Fibroblast of lung (primary cell): ENCODE measurements around the gene WDR27. TPM values are rescaled to one million over a fixed set of nuclear protein-coding genes. Genes with fewer than 3 reads are reported as not detected.
A peak's percentile ranks its signal among the peaks of the same experiment; 100 is the strongest.
"Not testable (repeated sequence)": the region's sequence is repeated elsewhere in the genome, so short reads cannot be mapped to it uniquely, and the experiment has no call there.

ENCODE experiments used
- DNase-seq, 2 donors: peaks; one replicate each; pipeline versions ENCODE4 v3.0.0 to v3.0.0-alpha.2; 2010; ENCODE audit warnings: low read depth in 2 of 2
- H2AFZ ChIP-seq: 2 replicates; pipeline ENCODE4 v1.5.1; 2012; ENCODE audit warnings: low read length, control low read depth, inconsistent platforms
- H3K27ac ChIP-seq: 2 replicates; pipeline ENCODE4 v1.5.1; 2011; ENCODE audit warnings: low read length, control low read depth; ENCODE audit not compliant: insufficient read depth
- H3K27me3 ChIP-seq: 2 replicates; pipeline ENCODE4 v1.5.1; 2011; ENCODE audit warnings: mild to moderate bottlenecking, low read length; ENCODE audit not compliant: control insufficient read depth, insufficient read depth
- H3K36me3 ChIP-seq: 2 replicates; pipeline ENCODE4 v1.5.1; 2011; ENCODE audit warnings: low read length; ENCODE audit not compliant: control insufficient read depth, insufficient read depth
- H3K4me1 ChIP-seq: 2 replicates; pipeline ENCODE4 v1.5.1; 2011; ENCODE audit warnings: low read length; ENCODE audit not compliant: control insufficient read depth, insufficient read depth; ENCODE audit errors: extremely low read depth
- H3K4me2 ChIP-seq: 2 replicates; pipeline ENCODE4 v1.5.1; 2011; ENCODE audit warnings: low read length, control low read depth; ENCODE audit not compliant: insufficient read depth; ENCODE audit errors: extremely low read depth
- H3K4me3 ChIP-seq, 4 experiments: fragments of 200-600 bp in 1 of 4; sonication (generic) in 1 of 4; replicated peaks in 1 of 4; 2 replicates each; pipeline ENCODE4 v1.5.1; 2011 to 2016; ENCODE audit warnings: low read length in 4 of 4, low read depth in 3 of 4, mild to moderate bottlenecking in 3 of 4, control low read depth in 2 of 4, inconsistent platforms in 1 of 4, mixed read lengths in 1 of 4; ENCODE audit not compliant: insufficient read depth in 1 of 4; ENCODE audit errors: control extremely low read depth in 1 of 4
- H3K79me2 ChIP-seq: 2 replicates; pipeline ENCODE4 v1.5.1; 2012; ENCODE audit warnings: mild to moderate bottlenecking, low read length, inconsistent platforms; ENCODE audit not compliant: control insufficient read depth, insufficient read depth
- H3K9ac ChIP-seq: 2 replicates; pipeline ENCODE4 v1.5.1; 2011; ENCODE audit warnings: mild to moderate bottlenecking, low read length, control low read depth; ENCODE audit not compliant: insufficient read depth
- H3K9me3 ChIP-seq: 2 replicates; pipeline ENCODE4 v1.5.1; 2012; ENCODE audit warnings: low read depth, low read length; ENCODE audit not compliant: control insufficient read depth, insufficient read depth
- H4K20me1 ChIP-seq: 2 replicates; pipeline ENCODE4 v1.5.1; 2011; ENCODE audit warnings: low read length; ENCODE audit not compliant: control insufficient read depth, insufficient read depth; ENCODE audit errors: extremely low read depth
- CTCF ChIP-seq, 2 donors: IDR thresholded peaks in 1 of 2; conservative IDR thresholded peaks in 1 of 2; 1 replicate in 1 of 2; 2 replicates in 1 of 2; pipeline ENCODE4 v1.5.1; 2011 to 2012; ENCODE audit warnings: low read length in 2 of 2, control low read depth in 1 of 2, inconsistent platforms in 1 of 2, low read depth in 1 of 2, mild to moderate bottlenecking in 1 of 2
- EZH2 ChIP-seq: IDR thresholded peaks from 2 replicates; pipeline ENCODE4 v1.5.1; 2012; ENCODE audit warnings: low read length, control low read depth, mild to moderate bottlenecking; ENCODE audit errors: missing control alignments
- polyA plus RNA-seq, 2 donors: library from polyadenylated mRNA; depleted of rRNA in 1 of 2; stranded (reverse) in 1 of 2; unstranded in 1 of 2; fragments of >200 nt; gene quantifications; 2 replicates each; pipeline ENCODE4 v1.2.1, GENCODE V29; 2011 to 2012; ENCODE audit warnings: missing spikeins in 1 of 2
- total RNA-seq: library from RNA; depleted of rRNA; stranded (reverse); fragments of >200 nt; gene quantifications from 2 replicates; pipeline ENCODE4 v1.2.1, GENCODE V29; 2014

The WDR27 gene
- total and polyA plus RNA-seq, 2 donors (not counting 1 experiment from before 2014, with no cell fraction given) = 8.8 to 23.3 TPM

GRCh38 chr6:169618526-169619490, 83.0 kb downstream of the WDR27 start:
- H3K4me2 ChIP-seq = peak overlapping the region; percentile 52
- no peak overlapping the region for H3K9ac ChIP-seq
- no peaks in the 10 kb centered on the region for H3K79me2 ChIP-seq
- DNase-seq = peak; percentile 86 to 97
- no peak overlapping the region for H2AFZ ChIP-seq
- H3K27ac ChIP-seq = peak overlapping the region; percentile 53
- no peaks in the 10 kb centered on the region for H3K27me3 ChIP-seq
- no peak overlapping the region for H3K4me3 ChIP-seq
- H3K9me3 ChIP-seq = no peaks in the 10 kb centered on the region
- TF ChIP-seq CTCF (conservative IDR thresholded peaks at IDR 0.05 in 1 of 2, IDR thresholded peaks at IDR 0.05 in 1 of 2; ENCODE audit: low read depth in 1 of 2, low read length in 2 of 2) = no peak
- no peak for TF ChIP-seq EZH2
- H3K36me3 ChIP-seq = no peaks in the 10 kb centered on the region
- H4K20me1 ChIP-seq = no peaks in the 10 kb centered on the region
- H3K4me1 ChIP-seq = peaks cover 15% of the 10 kb centered on the region

GRCh38 chr6:169617562-169617961, 84.3 kb downstream of the WDR27 start:
- no peak overlapping the region for H3K4me2 ChIP-seq
- peaks cover 15% of the 10 kb centered on the region for H3K4me1 ChIP-seq
- H3K36me3 ChIP-seq = no peaks in the 10 kb centered on the region
- no peaks in the 10 kb centered on the region for H4K20me1 ChIP-seq
- H3K27me3 ChIP-seq = no peaks in the 10 kb centered on the region
- H3K79me2 ChIP-seq = no peaks in the 10 kb centered on the region
- DNase-seq = no peak
- no peak overlapping the region for H3K4me3 ChIP-seq
- TF ChIP-seq CTCF (conservative IDR thresholded peaks at IDR 0.05 in 1 of 2, IDR thresholded peaks at IDR 0.05 in 1 of 2; ENCODE audit: low read depth in 1 of 2, low read length in 2 of 2) = no peak
- TF ChIP-seq EZH2 = no peak
- H3K9me3 ChIP-seq = no peaks in the 10 kb centered on the region
- no peak overlapping the region for H2AFZ ChIP-seq
- no peak overlapping the region for H3K9ac ChIP-seq
- H3K27ac ChIP-seq = no peak overlapping the region

GRCh38 chr6:169608609-169609008, 93.2 kb downstream of the WDR27 start:
- not testable (repeated sequence) for H3K9ac ChIP-seq, H3K79me2 ChIP-seq, DNase-seq, H4K20me1 ChIP-seq, H3K9me3 ChIP-seq, H3K27me3 ChIP-seq, H3K36me3 ChIP-seq, H3K4me1 ChIP-seq, H3K27ac ChIP-seq, H2AFZ ChIP-seq, H3K4me3 ChIP-seq, H3K4me2 ChIP-seq
